NCI-H345 treated with DMSO at 0.1 percent for 48 hours (cell line): ENCODE data around the gene HECTD2.
"Not testable (repeated sequence)": the region's sequence is repeated elsewhere in the genome, so short reads cannot be mapped to it uniquely, and the experiment has no call there.

Source experiments
- DNase-seq: peaks from one replicate; lab custom pipeline; 2025; ENCODE audit not compliant: unreplicated experiment; lab: John Stamatoyannopoulos, UW

HECTD2 gene

DNA sequence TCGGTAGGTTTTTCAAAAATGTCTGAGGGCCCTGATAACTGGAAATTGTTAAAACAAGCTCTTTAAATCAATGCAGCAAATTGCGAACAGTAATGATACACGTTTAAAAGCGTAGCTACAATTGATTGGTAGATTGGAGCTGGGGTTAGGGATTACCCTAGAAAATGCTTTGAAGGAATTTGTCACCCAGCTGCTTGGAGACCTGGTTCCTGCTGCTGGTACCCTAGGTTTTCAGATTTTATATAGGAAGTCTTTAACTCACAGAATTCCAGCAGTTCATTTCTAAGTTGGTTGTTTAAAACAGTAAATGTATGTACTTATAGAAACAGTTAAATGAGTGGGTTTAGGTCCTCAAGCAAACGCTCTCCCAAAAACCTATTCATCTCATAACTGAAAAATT is 1.5 kb downstream of the HECTD2 start:
- no peak for DNase-seq

DNA sequence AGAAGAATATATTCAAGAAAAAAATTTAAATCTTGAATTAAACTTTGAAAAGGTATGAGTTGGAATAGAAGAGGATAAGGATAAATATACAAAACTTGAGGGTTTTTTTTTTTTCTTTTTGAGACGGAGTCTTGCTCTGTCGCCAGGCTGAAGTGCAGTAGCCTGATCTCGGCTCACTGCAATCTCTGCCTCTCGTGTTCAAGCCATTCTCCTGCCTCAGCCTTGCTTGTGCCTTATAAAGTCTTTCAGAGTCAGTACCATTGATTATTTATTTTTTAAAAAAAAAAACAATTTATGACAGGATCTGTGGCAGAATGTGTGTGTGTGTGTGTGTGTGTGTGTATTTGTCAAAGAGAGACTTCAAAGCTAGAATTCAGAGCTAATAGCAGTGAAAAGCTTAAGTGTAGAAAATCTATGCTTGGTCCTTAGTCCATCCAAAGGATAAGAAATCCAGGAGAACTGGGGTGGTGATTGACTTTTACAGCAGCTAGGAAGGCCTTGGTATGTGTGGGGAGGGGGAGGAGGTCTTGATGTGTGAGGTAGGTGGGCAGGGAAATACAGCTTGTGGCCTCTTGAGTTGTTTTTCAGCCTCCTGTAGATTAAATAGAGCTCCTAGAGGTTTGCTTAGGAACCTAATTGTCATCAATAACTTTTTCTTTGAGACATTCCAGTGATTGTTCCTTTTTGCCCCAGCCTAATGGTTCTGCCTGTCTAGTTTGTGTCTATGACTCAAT is 2.4 kb downstream of the HECTD2 start:
- no peak for DNase-seq

DNA sequence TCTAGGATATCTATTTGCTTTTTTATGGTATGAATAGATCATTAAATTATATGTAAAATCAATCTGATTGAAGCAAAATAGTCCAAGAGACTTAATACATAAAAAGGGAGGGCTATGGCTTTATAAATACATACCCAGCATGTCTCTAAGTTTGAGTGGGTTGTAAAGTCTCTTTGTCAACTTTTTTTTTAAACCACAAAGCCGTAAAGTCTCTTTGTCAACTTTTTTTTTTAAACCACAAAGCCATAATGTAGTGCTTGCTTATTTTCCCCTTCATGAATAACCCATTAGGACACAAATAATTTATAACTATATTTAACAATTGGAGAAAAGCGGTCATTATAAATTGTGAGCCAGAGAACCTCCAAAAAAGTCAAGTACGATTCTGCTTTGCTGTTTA is 5.7 kb downstream of the HECTD2 start:
- DNase-seq, result no peak

DNA sequence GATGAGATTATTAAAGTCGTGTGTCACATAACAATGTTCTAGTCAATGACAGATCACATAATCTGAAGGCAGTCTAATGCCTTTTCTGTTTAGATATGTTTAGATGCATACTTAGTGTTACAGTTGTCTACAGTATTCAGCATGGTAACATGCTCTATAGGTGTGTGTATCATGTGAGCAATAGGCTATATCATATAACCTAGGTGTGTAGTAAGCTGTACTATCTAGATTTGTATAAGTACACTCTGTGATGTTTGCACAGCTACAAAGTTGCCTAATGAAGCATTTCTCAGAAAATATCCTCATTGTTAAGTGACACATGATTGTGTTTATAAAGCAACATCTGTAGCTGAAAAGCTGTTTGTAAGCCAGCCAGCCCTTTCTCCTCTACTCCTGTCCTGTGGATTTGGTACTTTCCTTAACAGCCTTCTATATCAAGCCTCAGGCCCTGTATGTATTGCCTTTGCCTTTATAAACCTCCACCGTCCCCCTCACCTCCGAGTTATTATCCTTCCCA is 6.3 kb downstream of the HECTD2 start:
- DNase-seq, result peak; percentile 13

DNA sequence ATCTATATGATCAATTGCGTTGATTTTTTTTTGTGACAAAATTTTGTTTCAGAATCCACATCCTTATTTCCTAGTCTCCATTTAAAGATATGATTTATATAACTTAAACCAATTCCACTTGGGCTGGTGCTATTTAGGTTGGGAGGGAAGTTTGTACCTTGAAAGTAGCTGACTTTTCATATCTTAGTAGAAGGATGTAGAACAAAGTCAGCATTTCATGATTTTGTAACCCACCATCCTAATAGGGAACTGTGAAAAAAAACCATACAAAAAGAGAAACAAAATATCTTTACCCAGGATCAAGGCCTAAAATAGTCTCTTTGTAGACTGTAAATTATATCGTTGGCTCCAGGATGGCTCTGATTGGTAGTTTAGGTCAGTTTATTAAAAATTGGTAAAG is 8.3 kb downstream of the HECTD2 start:
- no peak for DNase-seq

DNA sequence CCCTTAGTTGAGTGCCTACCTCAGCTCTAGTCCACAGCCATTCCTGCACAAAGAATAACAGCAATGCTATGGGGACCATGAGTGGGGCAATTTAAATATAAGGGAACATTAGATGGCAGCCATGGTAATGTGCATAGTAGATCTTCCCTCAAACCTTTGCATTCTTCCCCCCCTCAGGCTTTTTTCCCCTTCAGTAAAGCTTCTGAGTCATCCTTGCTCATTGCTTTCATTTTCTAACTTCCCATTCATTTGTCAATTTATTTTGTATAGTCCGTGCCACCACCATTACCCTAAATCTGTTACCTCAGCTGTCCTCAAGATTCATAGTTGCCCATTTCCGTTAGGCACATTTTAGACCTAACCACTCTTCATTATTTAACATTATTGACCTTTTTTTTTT is 10.7 kb downstream of the HECTD2 start:
- no peak for DNase-seq

DNA sequence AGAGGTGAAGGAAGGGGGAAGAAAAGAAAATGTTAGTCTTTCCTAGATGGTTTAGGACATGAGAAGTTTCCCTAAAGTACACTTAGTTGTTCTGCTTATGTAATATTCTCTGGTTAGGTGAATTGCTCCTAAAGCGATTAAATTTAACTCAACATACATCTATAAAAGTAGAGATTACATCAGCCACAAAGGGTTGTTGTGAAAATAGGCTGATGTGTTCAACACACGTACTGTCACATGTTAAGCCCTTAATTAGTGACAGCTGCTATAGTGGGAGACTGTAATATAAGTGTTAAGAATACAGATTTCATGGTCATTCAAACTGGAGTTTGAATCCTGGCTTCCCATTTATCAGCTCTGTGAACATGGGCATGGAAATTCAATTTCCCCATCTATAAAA is 12.8 kb downstream of the HECTD2 start:
- no peak for DNase-seq

DNA sequence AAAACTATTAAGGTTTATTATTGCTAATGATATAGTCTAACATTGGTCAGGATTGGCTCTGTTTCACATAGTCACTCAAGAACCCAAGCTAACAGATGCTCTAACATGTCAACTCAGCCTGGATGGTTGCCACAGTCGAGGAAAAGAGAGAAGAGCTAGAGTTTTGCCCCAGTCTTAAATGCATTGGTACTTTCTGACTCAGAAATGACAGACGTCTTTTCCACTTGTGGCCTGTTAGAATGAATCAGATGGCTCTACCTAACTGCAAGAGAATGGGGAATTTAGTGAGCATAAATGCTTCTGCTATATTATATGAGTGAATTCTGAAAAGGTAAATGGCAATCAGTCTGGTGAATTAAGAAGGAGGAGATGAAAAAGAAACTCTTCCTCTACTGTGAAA is 13.9 kb downstream of the HECTD2 start:
- DNase-seq, result no peak

DNA sequence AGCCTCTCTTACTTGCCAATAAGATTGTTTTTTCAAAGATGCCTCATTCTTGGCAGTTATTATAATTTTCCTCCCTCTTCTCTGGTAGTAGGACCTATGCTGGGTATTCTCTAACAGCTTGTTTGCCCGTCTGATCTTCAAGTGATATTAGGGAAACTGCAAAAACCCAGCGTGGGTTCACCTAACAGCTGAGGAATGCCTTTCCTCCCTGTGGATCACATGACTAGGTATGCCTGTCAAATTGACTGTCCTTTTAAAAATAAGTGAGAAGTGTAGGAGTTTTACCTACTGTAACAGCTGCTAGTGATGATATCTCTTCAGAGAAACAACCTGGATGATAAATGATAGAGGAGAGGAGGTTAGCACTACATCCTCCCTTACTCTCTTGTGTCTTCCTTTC is 22.0 kb downstream of the HECTD2 start:
- DNase-seq, result no peak

DNA sequence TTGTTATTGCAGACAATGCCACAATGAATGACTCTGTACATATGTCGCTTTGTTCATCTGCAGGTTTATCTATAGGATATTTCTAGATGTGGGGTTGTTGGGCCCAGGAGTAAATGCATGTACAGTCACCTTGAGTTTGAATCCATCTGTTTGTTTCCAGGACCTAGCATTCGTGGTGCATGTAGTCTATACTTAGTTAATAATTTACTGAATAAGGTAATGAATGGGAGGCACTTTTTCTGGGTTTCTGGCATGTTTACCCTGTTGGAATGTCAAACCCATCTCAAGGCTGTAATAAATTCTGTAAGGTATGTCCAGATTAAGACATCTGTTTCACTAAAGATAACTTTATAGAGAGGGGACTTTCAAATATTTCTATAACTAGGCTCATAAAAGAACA is 23.5 kb downstream of the HECTD2 start:
- no peak for DNase-seq

DNA sequence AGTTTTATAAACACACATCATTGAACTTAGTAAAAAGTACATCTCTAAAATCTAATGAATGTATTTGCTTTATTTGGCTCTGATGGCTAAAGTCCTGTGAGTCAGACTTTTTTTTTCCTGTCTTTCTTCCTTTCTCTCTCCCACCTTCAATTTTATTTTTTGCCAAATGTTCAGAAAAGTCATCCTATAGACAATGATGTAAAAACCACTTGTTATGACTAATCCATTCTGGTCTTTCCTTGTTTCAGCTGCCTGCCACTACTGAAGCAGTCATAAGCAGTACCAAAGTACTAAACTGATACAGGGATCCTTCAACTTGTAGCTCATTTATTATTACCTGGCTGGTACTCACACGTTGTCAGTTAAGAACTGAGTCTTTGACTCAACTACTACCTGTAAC is 23.9 kb downstream of the HECTD2 start:
- DNase-seq, result no peak

DNA sequence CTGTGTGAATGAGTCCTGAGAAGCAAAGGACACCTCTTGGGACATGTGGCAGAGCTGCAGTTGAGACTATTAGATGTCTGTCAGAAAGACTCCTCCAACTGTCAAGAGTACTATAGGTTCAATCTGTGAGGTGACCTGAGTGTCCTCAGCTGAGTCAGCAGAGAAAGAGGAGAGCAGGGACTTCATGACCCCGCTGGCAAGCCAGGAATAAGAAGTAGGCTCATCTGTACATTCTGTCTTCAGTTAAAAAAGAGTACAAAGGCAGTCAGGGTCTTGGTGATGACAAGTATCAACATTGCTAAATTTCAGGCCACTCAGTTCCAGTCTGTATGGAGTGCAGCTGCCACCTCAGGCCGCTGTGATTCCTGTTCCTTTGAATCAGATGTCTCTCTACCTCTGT is 25.1 kb downstream of the HECTD2 start:
- no peak for DNase-seq

DNA sequence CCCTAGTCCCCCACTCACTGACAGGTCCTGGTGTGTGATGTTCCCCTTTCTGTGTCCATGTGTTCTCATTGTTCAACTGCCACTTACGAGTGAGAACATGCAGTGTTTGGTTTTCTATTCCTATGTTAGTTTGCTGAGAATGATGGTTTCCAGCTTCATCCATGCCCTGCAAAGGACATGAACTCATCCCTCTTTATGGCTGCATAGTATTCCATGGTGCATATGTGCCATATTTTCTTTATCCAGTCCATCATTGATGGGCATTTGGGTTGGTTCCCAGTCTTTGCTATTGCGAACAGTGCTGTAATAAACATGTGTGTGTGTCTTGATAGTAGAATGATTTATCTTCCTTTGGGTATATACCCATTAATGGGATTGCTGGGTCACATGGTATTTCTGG is 28.1 kb downstream of the HECTD2 start:
- DNase-seq, result not testable (repeated sequence)

DNA sequence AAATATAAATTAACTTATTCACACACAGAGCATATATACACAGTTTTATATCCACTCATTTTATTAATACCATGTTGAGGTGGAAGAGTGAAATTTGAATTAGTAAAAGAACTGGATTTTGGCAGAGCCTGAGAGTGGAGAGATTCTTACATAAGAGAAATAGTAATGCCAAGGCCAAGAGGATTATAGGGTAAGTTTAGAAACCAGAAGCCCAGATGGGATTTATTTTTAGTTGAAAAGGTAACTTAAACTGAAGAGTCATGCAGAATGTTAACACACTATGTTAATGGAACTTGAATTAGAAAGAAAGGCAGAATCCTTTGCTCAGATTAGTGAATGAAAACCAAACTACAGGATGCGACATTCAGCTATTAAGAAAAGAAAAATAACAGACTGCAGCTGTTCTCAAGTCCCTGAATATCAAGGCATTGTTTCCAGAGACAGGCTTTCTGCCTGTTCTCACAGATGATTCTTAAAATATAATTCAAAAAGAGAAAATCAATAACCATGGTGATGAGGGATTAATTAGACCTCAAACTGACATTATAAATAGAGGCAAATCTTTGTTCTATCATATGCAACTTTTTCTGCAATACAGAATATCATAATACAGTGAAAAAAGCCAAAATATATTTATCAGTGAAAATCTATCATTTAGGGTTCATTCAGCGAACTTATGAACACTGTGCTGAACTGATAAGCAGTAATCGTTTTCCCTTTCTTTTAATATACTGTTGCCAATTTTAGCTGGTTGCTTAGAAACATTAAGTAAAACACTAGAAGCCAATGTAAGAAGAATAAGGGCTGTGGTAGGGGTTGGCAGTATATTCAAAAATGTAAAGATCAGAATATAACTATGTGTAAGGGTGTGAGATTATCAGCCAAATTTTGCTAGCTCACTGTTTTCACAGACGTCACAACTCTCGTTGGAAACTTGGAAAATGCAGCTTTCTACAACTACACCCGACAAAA is 34.4 kb downstream of the HECTD2 start:
- no peak for DNase-seq

DNA sequence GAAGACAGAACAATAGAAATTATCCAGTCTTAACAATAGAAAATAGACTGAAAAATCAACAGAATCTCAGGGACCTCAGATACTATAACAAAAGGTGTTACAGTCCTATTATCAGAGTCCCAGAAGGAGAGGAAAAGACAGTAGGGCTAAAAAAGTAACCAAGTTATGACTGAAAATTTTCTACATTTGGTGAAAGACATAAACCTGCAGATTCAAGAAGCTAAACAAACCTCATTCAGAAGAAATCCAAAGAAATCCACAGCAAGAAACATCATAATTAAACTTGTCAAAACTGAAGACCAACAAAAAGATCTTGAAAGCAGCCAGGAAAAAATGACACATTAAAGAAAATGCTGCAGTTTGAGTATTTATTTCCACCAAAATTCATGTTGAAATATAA is 41.9 kb downstream of the HECTD2 start:
- no peak for DNase-seq

DNA sequence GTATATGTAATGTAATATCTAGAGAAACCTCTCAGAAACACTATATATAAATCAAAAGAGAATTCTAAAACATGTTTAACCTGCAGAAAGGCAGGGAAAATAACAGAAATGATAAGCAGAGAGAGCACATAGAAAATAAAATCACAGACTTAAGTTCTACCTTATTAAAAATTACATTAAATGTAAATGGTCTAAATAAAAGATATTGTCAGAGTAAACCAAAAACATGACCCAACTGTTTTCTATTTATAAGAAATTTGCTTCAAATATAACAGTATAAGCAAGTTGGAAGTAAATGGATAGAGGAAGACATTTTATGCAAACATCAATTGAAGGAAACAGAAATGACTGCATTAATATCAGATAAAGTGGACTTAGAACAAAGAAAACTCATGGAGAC is 43.4 kb downstream of the HECTD2 start:
- no peak for DNase-seq

DNA sequence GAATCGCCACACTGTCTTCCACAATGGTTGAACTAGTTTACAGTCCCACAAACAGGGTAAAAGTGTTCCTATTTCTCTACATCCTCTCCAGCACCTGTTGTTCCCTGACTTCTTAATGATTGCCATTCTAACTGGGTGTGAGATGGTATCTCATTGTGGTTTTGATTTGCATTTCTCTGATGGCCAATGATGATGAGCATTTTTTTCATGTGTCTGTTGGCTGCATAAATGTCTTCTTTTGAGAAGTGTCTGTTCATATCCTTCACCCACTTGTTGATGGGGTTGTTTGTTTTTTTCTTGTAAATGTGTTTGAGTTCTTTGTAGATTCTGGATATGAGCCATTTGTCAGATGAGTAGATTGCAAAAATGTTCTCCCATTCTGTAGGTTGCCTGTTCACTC is 45.0 kb downstream of the HECTD2 start:
- DNase-seq, result not testable (repeated sequence)

DNA sequence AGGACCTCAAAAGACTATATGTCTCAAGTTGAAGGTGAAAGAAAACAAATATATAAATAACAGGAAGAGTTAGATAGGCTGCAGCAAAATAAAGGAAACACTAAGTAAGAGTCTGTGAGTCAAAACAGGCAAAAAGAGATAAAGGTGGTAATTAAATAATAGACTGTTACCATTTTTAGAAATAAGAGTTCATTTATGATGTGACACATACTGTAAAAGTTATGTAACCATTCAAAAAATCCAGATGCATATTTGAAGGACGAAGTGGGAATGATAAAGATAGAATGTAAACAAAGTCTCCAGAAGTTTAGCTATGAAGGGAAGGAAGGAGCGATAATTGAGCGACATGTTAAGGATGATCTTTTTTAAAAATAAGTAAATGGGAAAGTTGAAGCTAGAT is 50.5 kb downstream of the HECTD2 start:
- DNase-seq, result no peak

DNA sequence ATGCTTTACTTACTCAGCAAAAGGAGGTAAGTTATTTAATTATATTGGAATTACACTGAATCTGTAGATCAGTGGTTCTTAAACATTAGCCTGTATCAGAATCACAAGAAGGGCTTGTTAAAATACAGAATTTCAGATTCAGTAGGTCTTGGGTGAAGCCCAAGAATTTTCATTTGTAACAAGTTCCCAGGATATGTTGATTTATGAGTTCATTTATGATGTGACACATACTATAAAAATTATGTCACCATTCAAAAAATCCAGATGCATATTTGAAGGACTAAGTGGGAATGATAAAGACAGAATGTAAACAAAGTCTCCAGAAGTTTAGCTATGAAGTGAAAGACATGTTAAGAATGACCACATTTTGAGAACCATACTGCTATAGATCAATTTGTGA is 52.3 kb downstream of the HECTD2 start:
- no peak for DNase-seq

DNA sequence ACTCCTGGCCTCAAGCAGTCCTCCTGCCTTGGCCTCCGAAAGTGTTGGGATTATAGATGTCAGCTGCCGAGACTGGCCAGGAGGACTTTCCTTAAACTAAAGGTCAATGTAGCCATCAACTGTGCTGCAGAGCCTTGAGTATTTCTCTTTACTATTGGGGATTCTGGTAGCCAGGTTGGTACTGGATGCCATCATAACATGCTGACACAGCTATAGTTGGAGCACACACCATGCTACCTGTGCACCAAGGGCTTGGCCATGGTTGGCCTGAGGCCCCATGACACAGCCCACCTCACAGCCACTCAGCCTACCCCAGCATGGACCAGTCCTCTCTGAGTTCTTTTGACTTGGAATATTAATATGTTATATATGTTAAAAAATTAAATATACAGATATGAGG is 54.4 kb downstream of the HECTD2 start:
- DNase-seq, result no peak

DNA sequence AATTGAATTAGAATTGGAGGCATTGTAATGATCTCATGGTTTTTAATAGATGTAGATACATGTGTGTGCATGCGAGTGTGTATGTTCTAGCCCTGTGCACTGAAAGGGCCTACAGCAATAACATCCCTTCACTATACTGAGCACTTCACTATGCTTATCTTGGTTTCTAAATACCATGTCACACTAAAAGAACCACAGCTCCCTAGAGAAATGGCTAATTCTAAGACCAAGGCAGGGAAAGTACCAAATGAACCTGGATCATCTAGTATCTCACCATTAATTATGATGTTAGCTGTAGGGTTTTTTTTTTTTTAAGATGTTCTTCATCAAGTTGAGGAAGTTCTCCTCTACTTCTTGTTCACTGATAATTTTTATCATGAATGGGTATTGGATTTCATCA is 55.1 kb downstream of the HECTD2 start:
- DNase-seq, result no peak

DNA sequence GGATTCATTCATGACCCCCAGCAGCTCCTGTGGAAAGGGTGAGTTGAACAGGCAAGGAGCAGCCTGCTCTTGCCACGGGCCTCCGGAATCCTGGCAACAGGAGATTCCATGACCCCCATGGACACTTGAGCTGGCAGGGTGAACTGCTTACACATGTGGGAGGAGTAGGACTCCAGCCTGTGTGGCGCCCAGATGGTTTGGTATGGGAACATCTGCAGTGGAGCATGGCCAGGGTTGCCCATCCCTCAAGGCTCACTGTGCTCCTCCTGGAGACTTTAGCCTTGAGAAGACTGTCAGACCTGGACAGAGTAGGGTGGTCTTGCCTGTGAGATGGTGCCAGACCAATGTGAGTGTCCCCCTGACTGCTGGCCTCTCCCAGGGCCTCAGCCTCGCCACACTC is 57.0 kb downstream of the HECTD2 start:
- no peak for DNase-seq
